ENCODE measurements around the gene KLHL12. TPM values are rescaled to one million over a fixed set of nuclear protein-coding genes. Genes with fewer than 3 reads are reported as not detected.

The KLHL12 gene
- total and polyA plus RNA-seq, 2 of the 8 experiments (the other 6 are each of a cell fraction or from before 2014, with no cell fraction given) = 27.2 to 33.3 TPM

DNA sequence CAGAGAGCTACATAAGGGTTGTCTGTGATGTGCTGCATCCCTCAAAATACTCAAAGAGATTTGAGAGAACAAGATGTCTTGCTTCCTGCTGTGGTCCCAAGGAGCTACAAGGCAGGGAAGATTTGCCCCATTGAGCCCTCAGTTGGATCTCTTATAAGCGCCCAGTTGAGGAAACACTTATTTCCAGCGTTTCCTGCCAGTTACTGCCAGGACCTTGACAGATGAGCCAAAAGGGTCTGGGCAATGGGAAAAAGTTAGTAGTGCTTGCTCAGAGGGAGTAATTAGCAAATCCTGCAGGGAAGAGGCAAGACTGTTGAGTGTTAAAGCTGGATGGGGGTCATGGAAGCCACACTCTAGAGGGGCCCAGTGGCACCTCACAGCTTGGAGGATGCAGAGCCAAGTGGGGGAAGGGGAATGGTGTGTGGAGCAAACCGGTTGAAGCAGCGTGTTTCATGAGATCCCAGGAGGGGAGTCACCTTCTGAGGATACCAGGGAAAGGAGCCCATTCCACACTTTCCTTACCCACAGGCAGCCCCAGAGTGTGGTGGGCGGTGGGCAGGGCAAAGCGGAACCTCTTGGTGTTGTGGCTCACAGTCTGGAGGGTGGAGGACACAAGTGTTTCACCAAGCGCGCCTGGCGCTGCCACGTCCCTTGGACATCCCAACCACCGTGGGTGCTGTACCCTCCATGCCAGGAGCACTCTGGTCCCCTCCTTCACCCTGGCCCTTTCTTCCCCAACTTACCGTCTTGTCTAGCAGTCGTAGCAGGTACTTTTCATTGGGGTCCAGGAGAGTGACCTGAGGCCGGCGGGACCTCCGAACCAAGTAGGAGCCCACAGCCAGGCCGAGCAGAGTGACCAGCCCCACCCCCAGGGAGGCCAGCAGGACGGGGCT is 39.2 kb upstream of the KLHL12 start (continued):
- TF ChIP-seq KDM1A (IDR thresholded peaks at IDR 0.05; ENCODE audit: borderline replicate concordance, low read length) = no peak
- no peak for TF ChIP-seq SP2 (IDR thresholded peaks at IDR 0.05; ENCODE audit: low read length)
- no peak for TF ChIP-seq FOSL1 (IDR thresholded peaks at IDR 0.05; ENCODE audit: insufficient read depth, low read depth, low read length)
- TF ChIP-seq ATF2 (IDR thresholded peaks at IDR 0.05; ENCODE audit: low read length) = no peak
- TF ChIP-seq, protein P1, sequence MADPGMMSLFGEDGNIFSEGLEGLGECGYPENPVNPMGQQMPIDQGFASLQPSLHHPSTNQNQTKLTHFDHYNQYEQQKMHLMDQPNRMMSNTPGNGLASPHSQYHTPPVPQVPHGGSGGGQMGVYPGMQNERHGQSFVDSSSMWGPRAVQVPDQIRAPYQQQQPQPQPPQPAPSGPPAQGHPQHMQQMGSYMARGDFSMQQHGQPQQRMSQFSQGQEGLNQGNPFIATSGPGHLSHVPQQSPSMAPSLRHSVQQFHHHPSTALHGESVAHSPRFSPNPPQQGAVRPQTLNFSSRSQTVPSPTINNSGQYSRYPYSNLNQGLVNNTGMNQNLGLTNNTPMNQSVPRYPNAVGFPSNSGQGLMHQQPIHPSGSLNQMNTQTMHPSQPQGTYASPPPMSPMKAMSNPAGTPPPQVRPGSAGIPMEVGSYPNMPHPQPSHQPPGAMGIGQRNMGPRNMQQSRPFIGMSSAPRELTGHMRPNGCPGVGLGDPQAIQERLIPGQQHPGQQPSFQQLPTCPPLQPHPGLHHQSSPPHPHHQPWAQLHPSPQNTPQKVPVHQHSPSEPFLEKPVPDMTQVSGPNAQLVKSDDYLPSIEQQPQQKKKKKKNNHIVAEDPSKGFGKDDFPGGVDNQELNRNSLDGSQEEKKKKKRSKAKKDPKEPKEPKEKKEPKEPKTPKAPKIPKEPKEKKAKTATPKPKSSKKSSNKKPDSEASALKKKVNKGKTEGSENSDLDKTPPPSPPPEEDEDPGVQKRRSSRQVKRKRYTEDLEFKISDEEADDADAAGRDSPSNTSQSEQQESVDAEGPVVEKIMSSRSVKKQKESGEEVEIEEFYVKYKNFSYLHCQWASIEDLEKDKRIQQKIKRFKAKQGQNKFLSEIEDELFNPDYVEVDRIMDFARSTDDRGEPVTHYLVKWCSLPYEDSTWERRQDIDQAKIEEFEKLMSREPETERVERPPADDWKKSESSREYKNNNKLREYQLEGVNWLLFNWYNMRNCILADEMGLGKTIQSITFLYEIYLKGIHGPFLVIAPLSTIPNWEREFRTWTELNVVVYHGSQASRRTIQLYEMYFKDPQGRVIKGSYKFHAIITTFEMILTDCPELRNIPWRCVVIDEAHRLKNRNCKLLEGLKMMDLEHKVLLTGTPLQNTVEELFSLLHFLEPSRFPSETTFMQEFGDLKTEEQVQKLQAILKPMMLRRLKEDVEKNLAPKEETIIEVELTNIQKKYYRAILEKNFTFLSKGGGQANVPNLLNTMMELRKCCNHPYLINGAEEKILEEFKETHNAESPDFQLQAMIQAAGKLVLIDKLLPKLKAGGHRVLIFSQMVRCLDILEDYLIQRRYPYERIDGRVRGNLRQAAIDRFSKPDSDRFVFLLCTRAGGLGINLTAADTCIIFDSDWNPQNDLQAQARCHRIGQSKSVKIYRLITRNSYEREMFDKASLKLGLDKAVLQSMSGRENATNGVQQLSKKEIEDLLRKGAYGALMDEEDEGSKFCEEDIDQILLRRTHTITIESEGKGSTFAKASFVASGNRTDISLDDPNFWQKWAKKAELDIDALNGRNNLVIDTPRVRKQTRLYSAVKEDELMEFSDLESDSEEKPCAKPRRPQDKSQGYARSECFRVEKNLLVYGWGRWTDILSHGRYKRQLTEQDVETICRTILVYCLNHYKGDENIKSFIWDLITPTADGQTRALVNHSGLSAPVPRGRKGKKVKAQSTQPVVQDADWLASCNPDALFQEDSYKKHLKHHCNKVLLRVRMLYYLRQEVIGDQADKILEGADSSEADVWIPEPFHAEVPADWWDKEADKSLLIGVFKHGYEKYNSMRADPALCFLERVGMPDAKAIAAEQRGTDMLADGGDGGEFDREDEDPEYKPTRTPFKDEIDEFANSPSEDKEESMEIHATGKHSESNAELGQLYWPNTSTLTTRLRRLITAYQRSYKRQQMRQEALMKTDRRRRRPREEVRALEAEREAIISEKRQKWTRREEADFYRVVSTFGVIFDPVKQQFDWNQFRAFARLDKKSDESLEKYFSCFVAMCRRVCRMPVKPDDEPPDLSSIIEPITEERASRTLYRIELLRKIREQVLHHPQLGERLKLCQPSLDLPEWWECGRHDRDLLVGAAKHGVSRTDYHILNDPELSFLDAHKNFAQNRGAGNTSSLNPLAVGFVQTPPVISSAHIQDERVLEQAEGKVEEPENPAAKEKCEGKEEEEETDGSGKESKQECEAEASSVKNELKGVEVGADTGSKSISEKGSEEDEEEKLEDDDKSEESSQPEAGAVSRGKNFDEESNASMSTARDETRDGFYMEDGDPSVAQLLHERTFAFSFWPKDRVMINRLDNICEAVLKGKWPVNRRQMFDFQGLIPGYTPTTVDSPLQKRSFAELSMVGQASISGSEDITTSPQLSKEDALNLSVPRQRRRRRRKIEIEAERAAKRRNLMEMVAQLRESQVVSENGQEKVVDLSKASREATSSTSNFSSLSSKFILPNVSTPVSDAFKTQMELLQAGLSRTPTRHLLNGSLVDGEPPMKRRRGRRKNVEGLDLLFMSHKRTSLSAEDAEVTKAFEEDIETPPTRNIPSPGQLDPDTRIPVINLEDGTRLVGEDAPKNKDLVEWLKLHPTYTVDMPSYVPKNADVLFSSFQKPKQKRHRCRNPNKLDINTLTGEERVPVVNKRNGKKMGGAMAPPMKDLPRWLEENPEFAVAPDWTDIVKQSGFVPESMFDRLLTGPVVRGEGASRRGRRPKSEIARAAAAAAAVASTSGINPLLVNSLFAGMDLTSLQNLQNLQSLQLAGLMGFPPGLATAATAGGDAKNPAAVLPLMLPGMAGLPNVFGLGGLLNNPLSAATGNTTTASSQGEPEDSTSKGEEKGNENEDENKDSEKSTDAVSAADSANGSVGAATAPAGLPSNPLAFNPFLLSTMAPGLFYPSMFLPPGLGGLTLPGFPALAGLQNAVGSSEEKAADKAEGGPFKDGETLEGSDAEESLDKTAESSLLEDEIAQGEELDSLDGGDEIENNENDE (IDR thresholded peaks at IDR 0.05; ENCODE audit: insufficient replicate concordance, low read length) = no peak
- no peak for TF ChIP-seq YY1 (IDR thresholded peaks at IDR 0.05; ENCODE audit: low read depth, low read length)
